Hindlimb muscle (tissue), 1 donor: ENCODE data around the gene BMI1. TPM values are rescaled to one million over a fixed set of nuclear protein-coding genes. Genes with fewer than 3 reads are reported as not detected.

Experiments used
- DNase-seq: peaks from one replicate; pipeline ENCODE4 v3.0.0-alpha.2; 2013
- polyA plus RNA-seq: library from polyadenylated mRNA; unstranded; fragments of 120-200 nt; gene quantifications from one replicate; pipeline ENCODE4 v1.2.1, GENCODE V29; 2013; ENCODE audit not compliant: insufficient read length

Gene BMI1
- polyA plus RNA-seq, 1 donor = 47.9 TPM

GRCh38 chr10:22319980-22320558, 830 bp upstream of the BMI1 start:
- no peak for DNase-seq

GRCh38 chr10:22321156-22321923, 441 bp downstream of the BMI1 start:
- no peak for DNase-seq

GRCh38 chr10:22321924-22322640, 1.2 kb downstream of the BMI1 start:
- DNase-seq = no peak

GRCh38 chr10:22322641-22323160, 1.8 kb downstream of the BMI1 start:
- DNase-seq = no peak

- DNase-seq = no peak
Measured at GRCh38 chr10:22323538-22324305, 2.8 kb downstream of the BMI1 start.

- no peak for DNase-seq
Measured at GRCh38 chr10:22324413-22324812, 3.5 kb downstream of the BMI1 start.

GRCh38 chr10:22324893-22325271, 4.0 kb downstream of the BMI1 start:
- DNase-seq = no peak

GRCh38 chr10:22325272-22326144, 4.6 kb downstream of the BMI1 start:
- DNase-seq = peak; percentile 81

GRCh38 chr10:22326145-22326702, 5.3 kb downstream of the BMI1 start:
- DNase-seq = no peak

- no peak for DNase-seq
Measured at GRCh38 chr10:22329150-22329549, 8.3 kb downstream of the BMI1 start.

- DNase-seq = no peak
Measured at GRCh38 chr10:22332116-22332692, 11.3 kb downstream of the BMI1 start.

GRCh38 chr10:22333167-22333974, 12.5 kb downstream of the BMI1 start:
- no peak for DNase-seq

- no peak for DNase-seq
Measured at GRCh38 chr10:22333975-22334282, 13.0 kb downstream of the BMI1 start.

- DNase-seq = no peak
Measured at GRCh38 chr10:22334414-22335172, 13.7 kb downstream of the BMI1 start.

GRCh38 chr10:22335173-22335933, 14.5 kb downstream of the BMI1 start:
- no peak for DNase-seq

- no peak for DNase-seq
Measured at GRCh38 chr10:22338185-22338900, 17.4 kb downstream of the BMI1 start.

GRCh38 chr10:22338931-22339330, 18.0 kb downstream of the BMI1 start:
- no peak for DNase-seq

GRCh38 chr10:22339761-22340328, 18.9 kb downstream of the BMI1 start:
- DNase-seq = no peak
